Left renal pelvis (tissue), 4 donors: Measurements from ENCODE around the gene SNRPA. TPM values are rescaled to one million over a fixed set of nuclear protein-coding genes. Genes with fewer than 3 reads are reported as not detected.

Source experiments
- DNase-seq, 4 donors: peaks; one replicate each; pipeline ENCODE4 v3.0.0-alpha.2; 2013; ENCODE audit warnings: low read depth in 4 of 4, low spot score in 3 of 4
- polyA plus RNA-seq, 4 donors: library from polyadenylated mRNA; unstranded; fragments of 120-200 nt; gene quantifications; one replicate each; pipeline ENCODE4 v1.2.1, GENCODE V29; 2013; ENCODE audit not compliant: insufficient read length in 4 of 4

SNRPA gene
- 100 to 1,000 TPM in 3 of 4 donors, 10 to 100 TPM in 1; 98.3 to 129 (median 121) TPM for polyA plus RNA-seq

GRCh38 chr19:40750874-40751537 lies at the start of gene SNRPA:
Gene SNRPA, plus strand, starts transcription at chr19:40751203. Its CDS starts 206 bp downstream, at chr19:40751409.
- peak; percentile 97 to 98 (median 98) for DNase-seq

- no peak for DNase-seq
Measured at GRCh38 chr19:40701758-40702157, 49.2 kb upstream of the SNRPA start.

GRCh38 chr19:40702337-40703012 lies 48.5 kb upstream of the SNRPA start:
- no peak for DNase-seq

DNA sequence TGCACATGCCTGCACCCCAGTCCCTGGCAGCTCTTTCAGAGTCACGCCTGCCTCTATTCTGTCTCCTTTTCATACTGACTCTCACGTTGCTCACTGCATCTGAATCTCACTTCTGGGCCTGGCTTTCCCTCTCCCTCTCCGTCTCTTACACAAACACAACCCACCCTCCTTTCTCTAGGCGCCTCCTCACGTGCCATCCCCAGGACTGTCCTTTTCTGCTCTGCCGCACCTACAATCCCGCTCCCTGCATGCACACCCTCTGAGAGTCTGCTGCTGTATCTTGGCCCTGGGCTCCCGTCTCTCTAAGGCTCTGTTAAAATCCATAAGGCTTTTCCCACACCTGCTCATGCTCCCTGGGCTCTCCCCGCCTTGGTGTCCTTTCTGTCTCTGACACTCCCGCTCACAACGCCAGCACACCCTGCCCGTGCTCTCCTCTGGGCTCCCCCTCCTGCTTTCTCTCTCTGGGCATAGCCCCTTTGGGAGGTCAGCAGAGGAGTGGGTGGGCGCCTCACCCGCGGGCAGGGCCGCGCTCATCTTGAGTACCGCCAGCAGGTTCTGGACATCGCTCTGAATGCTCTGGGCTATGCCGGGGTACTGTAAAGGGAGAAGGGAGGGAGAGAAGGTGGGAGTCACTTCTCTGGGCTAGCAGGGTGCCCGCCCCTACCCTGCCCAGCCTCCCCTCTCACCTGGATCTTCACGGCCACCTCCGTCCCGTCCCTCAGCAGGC lies 47.8 kb upstream of the SNRPA start:
- no peak for DNase-seq

DNA sequence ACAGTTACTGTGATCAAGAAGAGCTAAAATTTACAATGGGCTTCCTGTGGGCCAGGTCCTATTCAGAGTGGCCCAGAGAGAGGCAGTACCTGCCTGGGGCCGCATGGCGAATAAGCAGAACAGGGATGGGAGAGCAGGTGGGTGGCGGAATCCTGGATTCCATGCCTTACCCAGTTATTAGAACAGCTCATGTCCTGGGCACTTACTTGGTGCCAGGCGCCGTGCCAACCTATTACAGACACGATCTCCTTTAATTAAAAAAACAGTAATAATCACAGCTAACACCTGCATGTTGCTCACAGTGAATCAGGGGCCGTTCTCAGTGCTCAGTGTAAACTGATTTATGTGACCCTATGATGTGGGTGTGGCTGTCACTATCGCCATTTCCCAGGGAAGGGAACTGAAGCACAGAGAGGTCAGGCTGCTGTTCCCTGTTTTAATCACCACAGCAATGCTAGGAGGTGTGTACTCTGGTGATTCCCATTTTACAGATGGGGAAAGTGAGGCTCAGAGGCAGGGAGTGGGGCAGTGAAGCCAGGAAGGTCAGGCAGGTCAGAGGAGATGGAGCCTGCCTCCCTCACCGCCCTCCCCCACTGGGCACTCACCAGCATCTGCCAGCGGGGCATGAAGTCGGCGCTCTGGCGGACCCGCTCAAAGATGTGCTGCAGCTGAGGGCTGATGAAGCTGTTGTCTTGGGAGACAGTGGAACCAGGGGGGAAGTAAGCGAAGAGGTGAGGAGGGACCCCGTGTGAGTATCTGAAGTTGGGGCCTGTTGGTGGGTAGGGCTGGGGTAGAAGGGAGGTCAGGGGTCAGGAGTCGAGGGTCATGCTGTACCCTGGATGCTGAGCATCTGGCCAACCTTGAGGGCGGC lies 46.3 kb upstream of the SNRPA start:
- no peak for DNase-seq

GRCh38 chr19:40705362-40705651 lies 45.7 kb upstream of the SNRPA start:
- DNase-seq, result no peak

- DNase-seq, result no peak
Measured at GRCh38 chr19:40705950-40706619, 44.9 kb upstream of the SNRPA start.

DNA sequence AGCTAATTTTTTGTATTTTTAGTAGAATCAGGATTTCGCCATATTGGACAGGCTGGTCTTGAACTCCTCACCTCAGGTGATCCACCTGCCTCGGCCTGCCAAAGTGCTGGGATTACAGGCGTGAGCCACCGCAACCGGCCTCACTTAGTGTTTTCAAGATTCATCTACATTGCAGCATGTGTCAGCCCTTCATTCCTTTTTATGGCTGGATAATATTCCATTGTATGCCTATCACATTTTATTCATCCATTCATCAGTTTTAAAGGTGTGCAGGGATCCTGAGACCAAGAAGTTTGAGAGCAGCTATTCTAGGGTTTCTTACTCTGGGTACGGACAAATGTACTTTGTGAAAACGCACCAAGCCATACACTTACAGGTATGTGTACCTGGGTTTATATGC lies 43.4 kb upstream of the SNRPA start:
- no peak for DNase-seq

DNA sequence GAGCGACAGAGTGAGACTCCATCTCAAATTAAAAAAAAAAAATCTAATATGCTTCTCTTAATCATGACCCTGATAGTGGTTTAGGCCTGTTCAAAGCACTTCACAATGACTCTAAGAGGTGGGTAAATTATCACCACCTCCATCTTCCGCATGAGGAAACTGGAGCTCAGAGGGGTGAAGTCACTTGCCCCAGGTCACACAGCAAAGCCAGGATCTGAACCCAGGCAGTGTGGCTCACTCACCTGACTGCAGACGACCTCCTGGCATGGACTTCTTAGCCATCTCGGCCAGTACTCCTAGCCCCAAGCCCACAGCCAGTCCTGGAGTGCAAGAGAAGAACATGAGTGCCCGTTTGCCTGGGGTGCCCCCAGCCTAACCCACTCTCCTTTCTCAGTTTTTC lies 41.2 kb upstream of the SNRPA start:
- DNase-seq, result no peak

GRCh38 chr19:40713939-40714338 lies 37.1 kb upstream of the SNRPA start:
- no peak for DNase-seq

DNA sequence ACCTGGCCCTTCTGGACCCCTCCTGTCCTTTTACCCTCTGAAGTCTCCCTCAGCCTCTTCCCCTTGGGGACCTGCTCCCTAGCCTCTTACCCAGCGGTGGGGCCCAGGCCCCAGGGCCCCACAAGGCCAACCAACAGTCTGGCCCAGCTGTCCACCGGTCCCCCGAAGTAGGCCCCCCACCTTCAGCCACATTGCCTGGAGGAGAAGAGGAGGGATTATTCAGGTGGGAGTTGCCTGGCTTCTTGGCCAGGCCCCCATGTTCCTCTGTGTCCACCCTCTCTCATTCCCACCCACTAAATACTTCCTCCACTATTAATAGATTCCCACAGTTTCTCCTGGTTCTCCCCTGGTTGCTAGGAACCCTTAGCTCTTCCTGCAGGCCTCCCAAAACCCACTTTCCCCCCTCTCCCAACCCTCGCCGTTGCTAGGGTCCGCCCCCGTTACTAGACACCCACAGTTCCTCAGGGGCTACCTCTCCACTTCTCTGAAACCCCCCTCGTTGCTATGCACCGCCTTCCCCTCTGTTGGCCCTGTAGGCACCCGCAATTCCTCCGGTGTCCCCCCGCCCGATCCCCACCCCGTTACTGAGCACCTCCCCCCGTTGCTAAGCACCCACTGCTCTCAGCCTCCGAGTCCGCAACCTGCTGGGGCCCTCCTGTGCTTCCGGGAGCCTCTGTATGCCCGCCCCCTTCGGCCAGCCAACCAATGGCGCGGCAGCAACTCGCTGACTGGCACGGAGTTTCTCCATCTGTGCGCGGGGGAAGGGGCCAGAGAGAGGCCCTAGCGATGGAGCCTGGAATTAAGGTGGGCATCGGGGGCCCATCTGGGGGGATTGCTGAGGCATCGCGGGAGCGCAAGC lies 36.3 kb upstream of the SNRPA start:
- peak; percentile 84 to 91 (median 89) for DNase-seq

GRCh38 chr19:40716031-40716481 lies 34.9 kb upstream of the SNRPA start:
- no peak for DNase-seq

- DNase-seq, result peak; percentile 96 to 99 (median 97)
Measured at GRCh38 chr19:40716482-40717324, 34.3 kb upstream of the SNRPA start, which contains the start of the genes COQ8B and ITPKC. Gene COQ8B, minus strand, starts transcription at chr19:40716886. Its CDS starts 2,254 bp downstream, at chr19:40714632. Gene ITPKC, plus strand, starts transcription at chr19:40717112. Its CDS starts 24 bp downstream, at chr19:40717136.

DNA sequence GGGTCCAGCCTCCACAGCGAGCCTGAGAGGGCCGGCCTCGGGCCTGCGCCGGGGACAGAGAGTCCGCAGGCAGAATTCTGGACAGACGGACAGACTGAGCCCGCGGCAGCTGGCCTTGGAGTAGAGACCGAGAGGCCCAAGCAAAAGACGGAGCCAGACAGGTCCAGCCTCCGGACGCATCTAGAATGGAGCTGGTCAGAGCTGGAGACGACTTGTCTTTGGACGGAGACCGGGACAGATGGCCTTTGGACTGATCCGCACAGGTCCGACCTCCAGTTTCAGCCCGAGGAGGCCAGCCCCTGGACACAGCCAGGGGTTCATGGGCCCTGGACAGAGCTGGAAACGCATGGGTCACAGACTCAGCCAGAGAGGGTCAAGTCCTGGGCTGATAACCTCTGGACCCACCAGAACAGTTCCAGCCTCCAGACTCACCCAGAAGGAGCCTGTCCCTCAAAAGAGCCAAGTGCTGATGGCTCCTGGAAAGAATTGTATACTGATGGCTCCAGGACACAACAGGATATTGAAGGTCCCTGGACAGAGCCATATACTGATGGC lies 33.6 kb upstream of the SNRPA start:
- no peak for DNase-seq

DNA sequence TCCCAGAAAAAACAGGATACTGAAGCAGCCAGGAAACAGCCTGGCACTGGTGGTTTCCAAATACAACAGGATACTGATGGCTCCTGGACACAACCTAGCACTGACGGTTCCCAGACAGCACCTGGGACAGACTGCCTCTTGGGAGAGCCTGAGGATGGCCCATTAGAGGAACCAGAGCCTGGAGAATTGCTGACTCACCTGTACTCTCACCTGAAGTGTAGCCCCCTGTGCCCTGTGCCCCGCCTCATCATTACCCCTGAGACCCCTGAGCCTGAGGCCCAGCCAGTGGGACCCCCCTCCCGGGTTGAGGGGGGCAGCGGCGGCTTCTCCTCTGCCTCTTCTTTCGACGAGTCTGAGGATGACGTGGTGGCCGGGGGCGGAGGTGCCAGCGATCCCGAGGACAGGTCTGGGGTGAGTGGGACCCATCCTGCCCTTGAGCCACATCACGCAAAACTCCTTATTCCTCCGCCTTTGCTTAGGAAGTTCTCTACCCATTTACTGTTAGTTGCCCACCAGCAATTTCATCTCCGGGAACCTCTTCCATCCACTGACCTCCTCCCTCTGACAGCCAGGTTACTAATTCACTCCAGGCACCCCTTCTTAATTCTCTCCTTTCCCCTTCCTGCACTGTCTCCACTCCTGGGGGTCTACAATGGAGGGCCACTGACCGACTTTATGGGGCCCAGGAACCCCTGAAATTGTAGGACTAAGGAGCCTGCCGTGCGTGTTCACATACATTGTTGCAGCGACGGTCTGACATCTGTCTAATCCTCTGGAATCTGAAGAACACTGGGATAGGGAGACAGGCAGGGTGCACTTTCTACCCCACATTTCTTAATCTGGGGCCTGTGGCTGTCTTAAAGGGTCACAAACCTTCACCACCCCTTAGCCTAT lies 32.9 kb upstream of the SNRPA start:
- DNase-seq, result no peak

- DNase-seq, result peak in 1 of 4 donors; percentile 46
Measured at GRCh38 chr19:40718774-40719391, 32.1 kb upstream of the SNRPA start.
